Measurements from ENCODE around the gene BDH2.

The BDH2 gene

DNA sequence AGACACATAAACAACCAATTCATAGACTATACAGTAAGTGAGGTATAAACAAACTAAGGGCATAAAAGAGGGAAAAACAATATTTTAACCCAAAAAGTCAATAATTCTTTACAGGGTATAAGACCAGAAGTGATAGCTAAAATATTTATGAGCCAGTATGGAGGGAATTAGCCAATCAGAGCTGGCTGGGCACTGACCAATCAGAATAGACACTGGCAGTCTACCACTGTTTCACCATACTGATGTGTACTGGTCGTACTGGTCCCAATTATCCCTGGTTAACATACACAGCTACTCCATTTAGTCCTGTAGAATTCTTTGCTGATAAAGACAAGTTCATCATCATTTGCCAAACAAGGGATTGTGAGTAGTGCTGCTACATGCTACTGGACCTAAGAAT is 70.3 kb downstream of the BDH2 start:
- DNase-seq (ENCODE audit: low read depth in 2 of 2), result no peak

All from stimulated activated CD4-positive, alpha-beta T cell treated with anti-CD3 and anti-CD28 coated beads, Interleukin-1b, Interleukin-23, amount 100 ng/mL, for 4 hours (primary cell).